Esophagus muscularis mucosa (tissue), 4 donors: ENCODE results near the gene C3orf33.

Source experiments
- CTCF ChIP-seq, 3 experiments: fragments of 200-600 bp in 2 of 3; fragments of 450-650 bp in 1 of 3; sonication (generic) in 2 of 3; IDR thresholded peaks; one replicate each; pipeline ENCODE4 v1.5.1; 2017 to 2019; ENCODE audit warnings: antibody characterized with exemption in 3 of 3, mild to moderate bottlenecking in 2 of 3, moderate library complexity in 1 of 3
- EP300 ChIP-seq: sonication (generic); formaldehyde crosslinking; IDR thresholded peaks from one replicate; pipeline ENCODE4 v1.6.1; 2017; ENCODE audit warnings: antibody characterized with exemption
- POLR2A ChIP-seq: fragments of 450-650 bp; IDR thresholded peaks from one replicate; pipeline ENCODE4 v1.6.1; 2017; ENCODE audit warnings: antibody characterized with exemption, moderate library complexity, mild to moderate bottlenecking, low read depth
- POLR2AphosphoS5 ChIP-seq, 2 donors: sonication (generic); formaldehyde crosslinking; IDR thresholded peaks; one replicate each; pipeline ENCODE4 v1.6.1; 2017; ENCODE audit warnings: antibody characterized with exemption in 2 of 2

GRCh38 chr3:155780291-155780690 lies 25.8 kb downstream of the C3orf33 start:
- TF ChIP-seq POLR2A = no peak
- no peak for TF ChIP-seq CTCF (IDR thresholded peaks at IDR 0.05)
- no peak for TF ChIP-seq EP300
- TF ChIP-seq POLR2AphosphoS5 (IDR thresholded peaks at IDR 0.05) = no peak
